Measurements from ENCODE around the gene PCDHGA7. TPM values are rescaled to one million over a fixed set of nuclear protein-coding genes. Genes with fewer than 3 reads are reported as not detected.
A peak's percentile ranks its signal among the peaks of the same experiment; 100 is the strongest.
"Not testable (repeated sequence)": the region's sequence is repeated elsewhere in the genome, so short reads cannot be mapped to it uniquely, and the experiment has no call there.

PCDHGA7 gene
- polyA plus RNA-seq (ENCODE audit: insufficient read length in 3 of 3): 1 to 10 TPM; 2.2 to 2.5 (median 2.5) TPM
- long read RNA-seq, donor 1, partial matches to known transcripts: 0 of 1 reads
- long read RNA-seq, donor 1, other reads (novel, unspliced or antisense): 0 of 1 reads
- long read RNA-seq, donor 2: 0 reads
- long read RNA-seq, donor 3, partial matches to known transcripts: 0 of 1 reads
- long read RNA-seq, donor 3, other reads (novel, unspliced or antisense): 0 of 1 reads
- long read RNA-seq, donor 4, partial matches to known transcripts: 0 of 2 reads
- long read RNA-seq, donor 4, other reads (novel, unspliced or antisense): 0 of 2 reads
- long read RNA-seq, donor 5, full-length matches to known transcripts: 1 of 1 reads
- long read RNA-seq, donor 5, partial matches to known transcripts: 0 of 1 reads
- long read RNA-seq, donor 5, other reads (novel, unspliced or antisense): 0 of 1 reads
- long read RNA-seq, donor 6: 0 reads
- long read RNA-seq, donor 7, partial matches to known transcripts: 0 of 1 reads
- long read RNA-seq, donor 7, other reads (novel, unspliced or antisense): 0 of 1 reads
- long read RNA-seq, donor 8, full-length matches to known transcripts: 2 of 2 reads
- long read RNA-seq, donor 8, partial matches to known transcripts: 0 of 2 reads
- long read RNA-seq, donor 8, other reads (novel, unspliced or antisense): 0 of 2 reads
- long read RNA-seq, donor 9, full-length matches to known transcripts: 2 of 2 reads
- long read RNA-seq, donor 9, partial matches to known transcripts: 0 of 2 reads
- long read RNA-seq, donor 9, other reads (novel, unspliced or antisense): 0 of 2 reads
- long read RNA-seq, donor 10, full-length matches to known transcripts: 3 of 3 reads
- long read RNA-seq, donor 10, partial matches to known transcripts: 0 of 3 reads
- long read RNA-seq, donor 10, other reads (novel, unspliced or antisense): 0 of 3 reads
- long read RNA-seq, donor 11, partial matches to known transcripts: 0 of 1 reads
- long read RNA-seq, donor 11, other reads (novel, unspliced or antisense): 0 of 1 reads
- long read RNA-seq, donor 12, partial matches to known transcripts: 0 of 2 reads
- long read RNA-seq, donor 12, other reads (novel, unspliced or antisense): 0 of 2 reads
- long read RNA-seq, donor 13, partial matches to known transcripts: 0 of 2 reads
- long read RNA-seq, donor 13, other reads (novel, unspliced or antisense): 0 of 2 reads
- long read RNA-seq, donor 14, partial matches to known transcripts: 0 of 3 reads
- long read RNA-seq, donor 14, other reads (novel, unspliced or antisense): 0 of 3 reads
- long read RNA-seq, donor 15, partial matches to known transcripts: 0 of 1 reads
- long read RNA-seq, donor 15, other reads (novel, unspliced or antisense): 0 of 1 reads
- long read RNA-seq, donor 16, partial matches to known transcripts: 0 of 2 reads
- long read RNA-seq, donor 16, other reads (novel, unspliced or antisense): 0 of 2 reads

DNA sequence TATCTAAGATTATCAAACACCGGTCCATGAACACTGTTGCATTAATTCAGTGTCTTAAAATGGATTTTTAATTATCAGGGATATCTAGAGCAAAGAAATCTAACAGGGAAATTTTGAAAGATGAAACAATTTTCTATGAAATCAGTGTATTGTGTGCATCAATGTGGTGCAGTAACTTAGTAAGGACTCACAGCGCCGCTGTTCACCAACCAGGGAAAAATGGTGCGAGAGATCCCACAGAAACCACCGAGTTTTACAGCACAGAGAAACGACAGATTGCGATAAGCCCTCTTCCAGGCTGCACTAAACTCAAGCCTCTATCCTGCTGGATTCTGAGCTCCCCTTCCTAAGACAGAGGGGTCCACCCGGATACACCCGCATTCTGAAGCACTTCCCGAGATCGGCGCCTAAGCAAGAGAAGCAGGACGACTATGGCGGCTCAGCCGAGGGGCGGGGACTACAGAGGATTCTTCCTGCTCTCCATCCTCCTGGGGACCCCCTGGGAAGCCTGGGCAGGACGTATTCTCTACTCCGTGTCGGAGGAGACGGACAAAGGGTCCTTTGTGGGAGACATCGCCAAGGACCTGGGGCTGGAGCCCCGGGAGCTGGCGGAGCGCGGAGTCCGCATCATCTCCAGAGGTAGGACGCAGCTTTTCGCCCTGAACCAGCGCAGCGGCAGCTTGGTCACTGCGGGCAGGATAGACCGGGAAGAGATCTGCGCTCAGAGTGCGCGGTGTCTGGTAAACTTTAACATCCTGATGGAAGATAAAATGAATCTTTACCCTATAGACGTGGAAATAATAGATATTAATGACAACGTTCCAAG, at the start of gene PCDHGA7:
TSS of gene PCDHGA7 (plus strand) at position 274 of the 826 bp plus-strand sequence. CDS start at position 432, 158 bp downstream.
- no peak for DNase-seq

DNA sequence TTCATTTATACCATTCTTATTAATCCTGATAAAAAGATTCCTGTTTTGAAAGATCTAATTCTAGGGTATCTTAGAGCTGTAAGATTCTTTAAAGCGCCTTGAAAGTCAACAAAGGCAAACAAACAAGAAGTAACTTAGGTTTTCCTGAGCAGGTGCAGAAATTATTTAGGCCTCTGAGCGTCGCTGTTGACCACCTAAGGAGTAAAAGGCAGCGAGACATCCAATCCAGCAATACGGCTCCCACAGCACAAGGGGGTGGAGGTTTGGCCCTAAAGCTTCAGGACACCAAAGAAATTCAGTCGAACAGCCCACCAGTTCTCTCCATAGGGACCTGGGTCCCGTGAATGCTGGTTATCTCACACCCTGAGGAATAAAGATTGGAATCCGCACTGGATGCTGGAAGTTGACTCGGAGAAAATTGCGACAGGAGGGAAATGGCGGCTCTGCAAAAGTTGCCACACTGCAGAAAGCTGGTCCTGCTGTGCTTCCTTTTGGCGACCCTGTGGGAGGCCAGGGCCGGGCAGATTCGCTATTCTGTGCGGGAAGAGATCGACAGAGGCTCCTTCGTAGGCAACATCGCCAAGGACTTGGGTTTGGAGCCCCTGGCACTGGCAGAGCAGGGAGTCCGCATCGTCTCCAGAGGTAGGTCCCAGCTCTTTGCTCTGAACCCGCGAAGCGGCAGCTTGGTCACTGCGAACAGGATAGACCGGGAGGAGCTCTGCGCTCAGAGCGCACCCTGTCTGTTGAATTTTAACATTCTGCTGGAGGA, 43.8 kb upstream of the PCDHGA7 start, which contains the start of gene PCDHGA2:
TSS of gene PCDHGA2 (plus strand) at position 223 of the 769 bp plus-strand sequence.
- DNase-seq: peak; percentile 58

DNA sequence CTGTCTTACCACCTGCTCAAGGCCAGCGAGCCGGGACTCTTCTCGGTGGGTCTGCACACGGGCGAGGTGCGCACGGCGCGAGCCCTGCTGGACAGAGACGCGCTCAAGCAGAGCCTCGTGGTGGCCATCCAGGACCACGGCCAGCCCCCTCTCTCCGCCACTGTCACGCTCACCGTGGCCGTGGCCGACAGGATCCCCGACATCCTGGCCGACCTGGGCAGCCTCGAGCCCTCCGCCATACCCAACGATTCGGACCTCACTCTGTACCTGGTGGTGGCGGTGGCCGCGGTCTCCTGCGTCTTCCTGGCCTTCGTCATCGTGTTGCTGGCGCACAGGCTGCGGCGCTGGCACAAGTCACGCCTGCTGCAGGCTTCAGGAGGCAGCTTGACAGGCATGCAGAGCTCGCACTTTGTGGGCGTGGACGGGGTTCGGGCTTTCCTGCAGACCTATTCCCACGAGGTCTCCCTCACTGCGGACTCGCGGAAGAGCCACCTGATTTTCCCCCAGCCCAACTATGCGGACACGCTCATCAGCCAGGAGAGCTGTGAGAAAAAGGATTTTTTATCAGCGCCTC, 41.7 kb upstream of the PCDHGA7 start:
- not testable (repeated sequence) for DNase-seq

DNA sequence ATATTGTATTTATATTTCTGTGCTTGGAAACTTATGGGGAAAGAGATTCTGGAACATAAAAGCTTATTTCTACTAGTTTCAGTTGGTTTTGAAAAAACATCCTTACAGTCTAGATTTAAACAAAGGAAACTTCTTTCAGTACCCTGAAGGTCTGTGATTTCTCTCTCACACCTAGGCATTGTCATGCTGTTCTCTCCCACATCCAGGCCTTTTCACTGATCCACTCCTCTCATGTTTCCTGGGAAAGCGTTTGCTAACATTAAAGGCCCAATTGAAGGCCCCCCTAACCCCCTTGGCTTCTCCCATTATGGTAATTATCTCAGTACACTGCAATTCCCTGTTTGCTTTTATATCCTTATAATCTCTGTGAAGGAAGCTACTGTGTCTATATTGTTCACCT, 39.8 kb upstream of the PCDHGA7 start:
- DNase-seq: no peak

DNA sequence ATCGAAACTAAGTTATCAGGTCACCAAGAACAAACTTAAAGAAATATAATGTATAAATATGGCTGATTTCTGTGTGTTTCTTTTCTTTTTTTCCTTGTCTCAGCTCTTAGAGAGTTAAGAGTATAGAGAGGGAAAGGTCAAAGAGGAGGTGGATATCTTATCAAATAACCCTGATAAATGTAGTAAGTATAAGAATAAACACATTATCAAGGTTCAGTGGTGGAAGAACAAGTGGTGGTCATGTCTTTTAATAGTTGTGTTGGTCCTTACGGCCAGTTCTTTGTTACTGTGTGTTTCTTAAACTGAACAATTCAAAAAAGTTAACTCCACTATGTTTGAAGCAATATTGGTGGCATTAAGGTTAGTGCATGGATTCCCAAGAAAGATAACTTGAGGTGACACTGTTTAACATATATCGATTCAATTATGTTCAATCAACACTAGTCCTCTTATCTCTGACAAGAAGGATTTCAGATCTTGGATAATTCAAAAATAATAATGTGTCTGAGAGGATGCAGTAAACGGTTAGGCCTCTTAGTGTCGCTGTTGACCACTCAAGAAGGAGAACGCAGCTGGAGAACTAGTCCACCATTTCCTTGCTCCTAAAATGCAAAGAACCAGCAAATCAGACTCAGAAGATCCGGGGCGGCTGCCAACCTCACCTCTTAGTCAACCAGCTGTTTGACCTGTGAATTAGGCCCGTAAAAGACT, 39.1 kb upstream of the PCDHGA7 start, which contains the start of gene PCDHGA3:
TSS of gene PCDHGA3 (plus strand) at position 588 of the 711 bp plus-strand sequence. CDS start 205 bp downstream, outside the sequence.
- DNase-seq: no peak

DNA sequence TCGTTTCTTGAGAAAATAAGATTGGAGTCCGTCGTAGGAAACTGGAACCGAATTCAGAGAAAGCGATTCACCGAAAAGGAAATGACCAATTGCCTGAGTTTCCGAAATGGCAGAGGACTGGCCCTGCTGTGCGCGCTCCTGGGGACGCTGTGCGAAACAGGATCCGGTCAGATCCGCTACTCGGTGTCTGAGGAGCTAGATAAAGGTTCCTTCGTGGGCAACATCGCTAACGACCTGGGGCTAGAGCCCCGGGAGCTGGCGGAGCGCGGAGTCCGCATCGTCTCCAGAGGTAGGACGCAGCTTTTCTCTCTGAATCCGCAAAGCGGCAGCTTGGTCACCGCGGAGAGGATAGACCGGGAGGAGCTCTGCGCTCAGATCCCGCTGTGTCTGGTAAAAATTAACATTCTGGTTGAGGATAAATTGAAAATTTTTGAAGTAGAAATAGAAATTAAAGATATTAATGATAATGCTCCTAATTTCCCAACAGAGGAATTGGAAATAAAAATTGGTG, 38.5 kb upstream of the PCDHGA7 start:
- no peak for DNase-seq

DNA sequence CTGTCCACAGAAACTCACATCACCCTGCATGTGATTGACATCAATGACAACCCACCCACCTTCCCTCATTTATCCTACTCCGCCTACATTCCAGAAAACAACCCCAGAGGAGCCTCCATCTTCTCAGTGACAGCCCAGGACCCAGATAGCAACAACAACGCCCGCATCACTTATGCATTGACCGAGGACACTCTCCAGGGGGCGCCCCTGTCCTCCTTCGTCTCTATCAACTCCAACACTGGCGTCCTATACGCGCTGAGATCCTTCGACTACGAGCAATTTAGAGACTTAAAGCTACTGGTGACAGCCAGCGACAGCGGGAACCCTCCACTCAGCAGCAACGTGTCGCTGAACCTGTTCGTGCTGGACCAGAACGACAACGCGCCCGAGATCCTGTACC, 37.2 kb upstream of the PCDHGA7 start:
- DNase-seq: no peak

DNA sequence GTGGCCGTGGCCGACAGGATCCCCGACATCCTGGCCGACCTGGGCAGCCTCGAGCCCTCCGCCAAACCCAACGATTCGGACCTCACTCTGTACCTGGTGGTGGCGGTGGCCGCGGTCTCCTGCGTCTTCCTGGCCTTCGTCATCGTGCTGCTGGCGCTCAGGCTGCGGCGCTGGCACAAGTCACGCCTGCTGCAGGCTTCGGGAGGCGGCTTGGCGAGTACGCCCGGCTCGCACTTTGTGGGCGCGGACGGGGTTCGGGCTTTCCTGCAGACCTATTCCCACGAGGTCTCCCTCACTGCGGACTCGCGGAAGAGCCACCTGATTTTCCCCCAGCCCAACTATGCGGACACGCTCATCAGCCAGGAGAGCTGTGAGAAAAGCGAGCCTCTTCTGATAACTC, 36.5 kb upstream of the PCDHGA7 start:
- not testable (repeated sequence) for DNase-seq

DNA sequence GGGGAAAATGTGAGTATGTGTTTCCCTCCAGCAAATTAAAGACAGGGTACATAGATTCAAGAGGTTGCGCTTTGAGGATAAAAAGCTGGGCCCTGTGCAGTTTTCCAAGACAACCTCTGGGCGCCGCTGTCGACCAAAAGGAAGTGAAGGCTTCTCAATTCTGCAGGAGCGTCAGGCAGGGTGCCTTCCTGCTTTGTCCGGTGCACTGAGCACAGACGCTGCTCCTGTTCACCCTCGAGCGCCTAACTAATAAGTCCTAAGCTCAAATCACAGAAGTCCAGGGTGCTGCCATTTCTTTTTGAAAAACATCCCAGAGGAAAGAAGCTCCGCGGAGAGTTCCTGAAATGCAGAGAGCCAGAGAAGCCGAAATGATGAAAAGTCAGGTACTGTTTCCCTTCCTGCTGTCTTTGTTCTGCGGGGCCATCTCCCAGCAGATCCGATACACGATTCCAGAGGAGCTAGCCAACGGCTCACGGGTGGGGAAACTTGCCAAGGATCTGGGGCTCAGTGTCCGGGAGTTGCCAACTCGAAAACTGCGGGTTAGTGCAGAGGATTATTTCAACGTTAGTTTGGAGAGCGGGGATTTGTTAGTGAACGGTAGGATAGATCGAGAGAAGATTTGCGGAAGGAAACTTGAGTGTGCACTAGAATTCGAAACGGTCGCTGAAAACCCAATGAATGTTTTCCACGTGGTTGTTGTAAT, 32.5 kb upstream of the PCDHGA7 start, which contains the start of gene PCDHGB1:
TSS of gene PCDHGB1 (plus strand) at position 183 of the 703 bp plus-strand sequence. CDS start at position 345, 162 bp downstream.
- no peak for DNase-seq

DNA sequence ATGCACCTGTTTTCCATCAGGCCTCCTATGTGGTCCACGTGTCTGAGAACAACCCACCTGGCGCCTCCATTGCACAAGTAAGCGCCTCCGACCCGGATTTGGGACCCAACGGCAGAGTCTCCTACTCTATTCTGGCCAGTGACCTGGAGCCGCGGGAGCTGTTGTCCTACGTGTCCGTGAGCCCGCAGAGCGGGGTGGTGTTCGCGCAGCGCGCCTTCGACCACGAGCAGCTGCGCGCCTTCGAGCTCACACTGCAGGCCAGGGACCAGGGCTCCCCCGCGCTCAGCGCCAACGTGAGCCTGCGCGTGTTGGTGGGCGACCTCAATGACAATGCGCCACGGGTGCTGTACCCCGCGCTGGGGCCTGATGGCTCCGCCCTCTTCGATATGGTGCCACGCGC, 31.0 kb upstream of the PCDHGA7 start:
- no peak for DNase-seq

DNA sequence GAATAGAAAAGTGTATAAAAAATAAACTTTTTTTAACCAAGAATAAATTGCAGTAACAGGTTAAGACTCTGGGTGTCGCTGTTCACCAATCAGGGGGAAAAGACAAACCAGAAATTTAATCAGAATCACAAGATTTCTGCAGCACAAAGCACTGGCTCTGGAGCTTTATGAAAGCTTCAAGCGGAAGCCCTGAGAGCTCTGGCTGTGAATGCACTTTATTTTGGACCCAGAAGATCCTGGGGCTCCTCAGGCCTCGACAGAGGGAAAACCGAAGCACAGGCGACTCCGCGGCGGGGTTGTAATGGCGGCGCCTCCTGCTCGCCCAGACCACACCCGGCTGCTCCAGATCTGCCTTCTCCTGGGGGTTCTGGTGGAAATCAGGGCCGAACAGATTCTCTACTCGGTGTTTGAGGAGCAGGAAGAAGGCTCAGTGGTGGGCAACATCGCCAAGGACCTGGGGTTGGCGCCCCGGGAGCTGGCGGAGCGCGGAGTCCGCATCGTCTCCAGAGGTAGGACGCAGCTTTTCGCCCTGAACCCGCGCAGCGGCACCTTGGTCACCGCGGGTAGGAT, 27.6 kb upstream of the PCDHGA7 start, which contains the start of gene PCDHGA4:
TSS of gene PCDHGA4 (plus strand) at position 122 of the 570 bp plus-strand sequence. CDS start at position 209, 87 bp downstream.
- DNase-seq: no peak

DNA sequence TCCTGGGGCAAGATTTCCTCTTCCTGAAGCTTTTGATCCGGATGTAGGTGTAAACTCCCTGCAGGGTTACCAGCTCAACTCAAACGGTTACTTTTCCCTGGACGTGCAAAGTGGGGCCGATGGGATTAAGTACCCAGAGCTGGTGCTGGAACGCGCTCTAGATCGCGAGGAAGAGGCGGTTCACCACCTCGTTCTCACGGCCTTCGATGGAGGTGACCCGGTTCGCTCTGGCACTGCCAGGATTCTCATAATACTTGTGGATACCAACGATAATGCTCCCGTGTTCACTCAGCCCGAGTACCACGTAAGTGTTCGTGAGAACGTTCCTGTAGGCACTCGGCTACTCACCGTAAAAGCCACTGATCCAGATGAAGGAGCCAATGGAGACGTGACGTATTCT, 26.9 kb upstream of the PCDHGA7 start:
- no peak for DNase-seq

DNA sequence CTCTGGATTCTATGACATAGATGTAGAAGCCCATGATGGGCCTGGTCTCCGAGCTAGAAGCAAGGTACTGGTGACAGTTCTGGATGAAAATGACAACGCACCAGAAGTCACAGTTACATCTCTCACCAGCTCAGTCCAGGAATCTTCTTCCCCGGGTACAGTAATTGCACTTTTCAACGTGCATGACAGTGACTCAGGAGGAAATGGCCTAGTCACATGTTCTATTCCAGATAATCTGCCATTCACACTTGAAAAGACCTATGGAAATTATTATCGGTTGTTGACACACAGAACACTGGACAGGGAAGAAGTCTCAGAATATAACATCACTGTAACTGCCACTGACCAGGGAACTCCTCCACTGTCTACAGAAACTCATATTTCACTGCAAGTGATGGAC, 26.4 kb upstream of the PCDHGA7 start:
- DNase-seq: no peak

DNA sequence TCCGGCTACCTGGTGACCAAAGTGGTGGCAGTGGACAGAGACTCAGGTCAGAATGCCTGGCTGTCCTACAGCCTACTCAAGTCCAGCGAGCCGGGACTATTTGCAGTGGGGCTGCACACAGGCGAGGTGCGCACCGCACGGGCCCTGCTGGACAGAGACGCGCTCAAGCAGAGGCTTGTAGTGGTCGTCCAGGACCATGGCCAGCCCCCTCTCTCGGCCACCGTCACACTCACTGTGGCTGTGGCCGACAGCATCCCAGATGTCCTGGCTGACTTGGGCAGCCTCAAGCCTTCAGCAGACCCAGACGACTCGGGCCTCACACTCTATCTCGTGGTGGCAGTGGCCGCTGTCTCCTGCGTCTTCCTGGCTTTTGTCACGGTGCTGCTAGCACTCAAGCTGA, 25.6 kb upstream of the PCDHGA7 start:
- no peak for DNase-seq

DNA sequence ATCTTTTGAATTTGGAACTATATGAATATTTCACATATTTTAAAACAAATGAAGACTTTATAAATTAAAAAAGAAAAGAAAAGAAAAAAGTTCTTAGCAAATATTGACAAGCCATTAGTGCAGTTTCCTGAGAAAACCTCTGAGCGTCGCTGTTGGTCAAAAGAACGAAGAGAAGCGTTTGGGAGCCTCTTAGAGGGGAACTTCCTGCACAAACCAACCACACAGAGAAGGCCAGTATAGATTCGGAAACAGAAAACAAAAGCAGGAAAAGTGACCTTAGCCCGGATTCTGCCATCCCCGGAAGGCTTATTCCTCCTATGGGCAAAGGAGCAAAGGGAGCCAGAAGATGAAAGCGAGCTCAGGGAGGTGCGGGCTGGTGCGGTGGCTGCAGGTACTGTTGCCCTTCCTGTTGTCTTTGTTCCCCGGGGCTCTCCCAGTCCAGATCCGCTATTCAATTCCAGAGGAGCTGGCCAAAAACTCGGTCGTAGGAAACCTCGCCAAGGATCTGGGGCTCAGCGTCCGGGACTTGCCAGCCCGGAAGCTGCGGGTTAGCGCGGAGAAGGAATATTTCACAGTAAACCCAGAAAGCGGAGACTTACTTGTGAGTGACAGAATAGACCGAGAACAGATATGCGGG, 22.6 kb upstream of the PCDHGA7 start, which contains the start of gene PCDHGB2:
TSS of gene PCDHGB2 (plus strand) at position 205 of the 637 bp plus-strand sequence. CDS start at position 347, 142 bp downstream.
- DNase-seq: no peak

DNA sequence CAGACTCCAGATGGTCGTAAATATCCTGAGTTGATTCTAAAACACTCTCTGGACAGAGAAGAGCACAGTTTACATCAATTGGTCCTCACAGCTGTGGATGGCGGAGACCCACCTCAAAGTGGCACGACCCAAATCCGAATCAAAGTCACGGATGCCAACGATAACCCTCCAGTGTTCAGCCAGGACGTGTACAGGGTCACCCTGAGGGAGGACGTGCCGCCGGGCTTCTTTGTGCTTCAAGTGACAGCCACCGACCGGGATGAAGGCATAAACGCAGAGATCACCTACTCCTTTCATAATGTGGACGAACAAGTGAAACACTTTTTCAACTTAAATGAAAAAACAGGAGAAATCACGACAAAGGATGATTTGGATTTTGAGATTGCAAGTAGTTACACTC, 21.9 kb upstream of the PCDHGA7 start:
- DNase-seq: no peak
